Measurements from ENCODE around the gene CASP12.

The CASP12 gene

DNA sequence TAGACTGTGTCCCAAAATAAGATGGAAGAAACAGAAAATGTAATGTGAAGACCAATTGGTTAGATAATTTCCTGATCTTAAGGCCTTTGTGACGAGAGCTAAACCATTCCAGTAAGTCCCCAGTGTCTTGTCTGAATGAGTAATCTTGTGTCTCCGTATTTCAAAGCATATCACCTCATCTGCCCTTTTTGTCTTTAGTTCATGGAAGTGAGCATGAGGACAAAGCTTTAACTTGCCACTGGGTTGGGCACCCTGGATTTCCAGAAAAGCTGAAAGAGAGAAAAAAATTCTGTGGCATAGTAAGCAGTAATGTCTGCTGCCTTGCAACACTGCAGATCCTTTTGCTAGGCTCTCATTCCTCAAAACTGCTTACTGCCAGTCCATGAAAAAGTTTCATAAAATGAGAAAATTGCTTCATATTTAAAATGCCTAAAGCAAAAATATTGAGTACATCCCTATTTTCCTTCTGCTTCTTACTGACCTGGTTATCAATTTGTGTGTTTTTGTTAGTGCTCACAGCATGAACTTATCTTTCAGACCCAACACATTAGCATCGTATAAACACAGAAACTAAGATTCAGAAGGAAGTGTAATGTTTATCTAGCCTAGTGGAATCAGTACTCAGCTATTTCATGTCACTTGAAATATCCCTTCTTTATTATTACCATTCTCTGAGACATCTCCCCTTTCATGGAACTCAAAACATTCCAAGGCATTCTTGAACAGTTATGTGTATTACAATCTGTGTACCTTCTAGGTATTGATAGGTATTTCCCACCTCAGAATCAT, 5.3 kb downstream of the CASP12 start:
- no peak for DNase-seq (ENCODE audit: low read depth in 1 of 2, low spot score in 1 of 2)

DNA sequence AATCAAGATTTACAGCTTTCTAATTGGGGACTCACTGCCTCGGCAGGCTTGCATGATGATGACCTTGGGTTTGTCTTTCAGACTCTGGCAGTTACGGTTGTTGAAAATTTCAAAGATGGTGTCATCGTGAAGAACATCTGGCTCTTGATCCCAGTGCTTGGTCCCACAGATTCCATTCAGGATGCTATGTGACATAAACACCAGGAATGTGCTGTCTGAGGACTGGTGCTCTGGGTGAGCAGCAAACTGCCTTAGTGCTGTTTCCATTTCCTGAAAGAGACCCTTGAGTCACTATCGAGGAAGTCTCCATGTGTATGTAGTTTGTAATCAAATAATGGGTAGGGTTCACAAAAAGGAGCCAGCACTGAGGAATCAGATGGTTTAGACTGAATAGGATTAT, 7.1 kb downstream of the CASP12 start:
- DNase-seq (ENCODE audit: low read depth in 1 of 2, low spot score in 1 of 2): no peak

DNA sequence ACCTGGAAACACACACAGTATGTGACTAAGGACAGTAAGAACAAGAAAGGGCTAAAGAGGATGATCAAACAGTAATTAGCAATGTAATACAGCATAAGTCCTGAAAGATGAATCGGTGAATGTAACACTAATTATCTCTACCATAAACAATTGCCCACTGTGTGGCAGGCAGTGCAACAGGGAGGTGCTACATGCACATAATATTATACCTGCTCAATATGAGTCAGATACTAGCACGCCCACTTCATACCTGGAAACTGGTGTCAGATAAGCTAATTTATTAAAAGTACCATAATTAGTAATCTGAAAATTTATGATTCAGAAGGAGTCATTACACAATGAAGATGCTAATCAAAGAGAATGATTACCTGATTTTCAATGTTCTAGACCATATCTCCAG, 14.9 kb downstream of the CASP12 start:
- DNase-seq (ENCODE audit: low read depth in 1 of 2, low spot score in 1 of 2): no peak

DNA sequence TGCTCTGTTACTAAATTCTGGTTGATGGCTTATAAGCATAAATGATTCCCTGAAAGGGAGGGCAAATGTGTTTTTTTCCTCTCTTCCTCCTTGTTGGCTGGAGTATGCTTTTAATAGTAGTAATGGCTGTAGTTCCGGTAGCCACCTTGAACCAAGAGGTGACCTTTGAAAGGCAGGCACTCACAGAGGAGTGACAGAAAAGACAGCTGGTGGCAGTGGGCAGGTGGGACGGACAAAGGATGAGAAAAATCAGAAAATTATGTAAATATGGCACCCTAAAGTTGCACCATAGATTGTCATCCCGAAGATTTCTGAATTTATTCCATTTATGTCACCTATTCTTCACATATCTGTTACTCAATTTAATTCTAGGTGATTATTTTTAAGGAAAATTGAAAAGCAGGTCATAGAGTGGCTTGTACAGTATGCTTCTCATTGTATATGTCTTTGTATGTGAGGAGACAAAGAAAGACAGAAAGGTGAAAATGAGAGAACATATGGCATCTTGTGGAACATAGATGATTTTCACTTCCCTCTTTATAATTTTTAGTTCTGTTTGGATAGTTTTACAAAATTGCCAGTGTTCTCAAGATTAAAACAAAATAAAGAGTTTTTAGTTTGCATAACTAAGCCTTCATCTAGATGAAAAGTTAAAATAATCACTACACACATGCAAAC, 17.0 kb downstream of the CASP12 start:
- no peak for DNase-seq (ENCODE audit: low read depth in 1 of 2, low spot score in 1 of 2)

DNA sequence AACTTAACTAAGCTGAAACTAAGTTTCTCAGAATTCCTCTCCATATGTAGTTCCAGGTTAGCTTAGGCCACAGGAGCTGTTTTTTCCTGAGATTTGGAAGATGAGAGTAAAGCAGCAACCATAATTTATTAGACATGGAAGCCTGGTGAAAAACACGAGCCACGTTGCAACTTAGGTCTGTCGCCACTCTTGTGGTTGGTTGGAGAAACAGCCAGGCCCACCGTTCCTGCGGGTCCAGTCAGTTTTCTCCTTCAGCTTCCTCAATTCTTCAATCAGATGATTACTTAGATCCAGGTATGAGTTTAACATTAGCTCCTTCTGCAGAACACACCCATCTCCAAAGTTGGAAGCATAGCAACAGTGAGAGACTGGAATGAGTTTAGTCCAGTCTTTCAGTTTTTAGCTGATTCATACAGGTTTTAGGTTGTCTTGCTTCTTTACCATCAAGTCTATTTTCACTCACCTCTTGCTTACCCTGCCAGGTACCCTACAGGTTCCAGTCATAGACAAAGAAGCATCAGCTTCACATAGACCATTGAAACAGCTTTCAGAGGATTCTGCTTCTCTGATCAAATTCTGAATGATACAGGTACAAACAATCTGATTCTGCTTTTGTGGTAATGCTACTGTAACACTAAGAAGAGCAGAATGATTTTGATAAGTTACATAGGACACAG, 18.6 kb downstream of the CASP12 start:
- no peak for DNase-seq (ENCODE audit: low read depth in 1 of 2, low spot score in 1 of 2)

DNA sequence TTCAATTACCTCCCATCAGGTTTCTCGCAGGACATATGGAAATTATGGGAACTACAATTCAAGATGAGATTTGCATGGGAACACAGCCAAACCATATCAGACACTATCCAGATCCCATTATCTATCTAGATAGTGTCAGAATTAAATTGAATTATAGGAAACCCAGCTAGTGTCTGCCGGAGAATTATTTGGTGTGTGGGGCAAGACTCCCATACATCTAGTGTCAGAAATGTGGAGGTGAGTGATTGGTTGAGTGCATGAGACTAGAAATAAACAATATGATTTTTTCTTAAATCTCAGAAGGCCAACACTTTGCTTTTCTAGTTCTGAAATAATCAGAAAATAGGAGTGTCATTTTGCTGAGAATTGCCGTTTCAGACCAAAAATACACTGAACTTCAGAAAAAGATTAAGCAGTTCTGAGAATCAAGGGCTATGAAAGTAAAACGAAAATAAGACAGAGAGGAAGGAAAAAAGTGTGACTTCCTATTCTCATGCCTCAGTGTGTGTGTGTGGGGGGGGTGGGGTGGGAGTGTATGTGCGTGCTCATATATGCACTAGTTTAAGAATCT, 21.3 kb downstream of the CASP12 start:
- DNase-seq (ENCODE audit: low read depth in 1 of 2, low spot score in 1 of 2): no peak

DNA sequence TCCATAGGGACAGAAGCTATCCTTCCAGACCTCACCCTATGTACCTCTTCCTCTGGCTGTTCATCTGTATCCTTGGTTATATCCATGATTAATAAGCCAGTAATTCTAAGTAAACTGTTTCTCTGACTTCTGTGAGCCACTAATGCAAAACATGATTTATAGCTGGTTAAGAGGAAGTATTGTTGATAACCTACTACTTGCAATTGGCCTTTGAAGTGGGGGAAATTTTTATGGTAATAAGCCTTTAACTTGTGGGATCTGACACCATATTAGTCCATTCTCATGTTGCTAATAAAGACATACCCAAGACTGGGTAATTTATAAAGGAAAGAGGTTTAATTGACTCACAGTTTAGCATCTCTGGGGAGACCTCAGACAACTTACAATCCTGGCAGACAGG, 21.9 kb downstream of the CASP12 start:
- no peak for DNase-seq (ENCODE audit: low read depth in 1 of 2, low spot score in 1 of 2)

DNA sequence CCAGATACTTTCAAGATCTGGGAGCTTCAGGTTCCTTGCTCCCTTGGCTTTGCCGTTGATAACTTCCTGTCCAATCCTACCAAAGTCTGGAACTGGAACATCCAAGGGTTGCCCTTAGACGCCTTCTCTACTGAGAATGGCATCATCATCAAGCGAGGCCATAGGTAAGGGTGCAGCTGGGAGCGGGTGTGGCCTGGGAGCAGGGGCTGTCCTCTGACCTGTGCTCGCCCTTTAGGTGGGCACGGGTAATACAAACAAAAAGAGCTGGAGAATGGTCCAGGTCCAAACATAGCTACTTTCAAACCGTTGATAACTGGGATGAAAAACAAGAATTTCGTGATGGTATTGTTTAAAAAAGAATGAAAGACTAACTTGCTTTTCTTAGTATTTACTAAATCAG, 25.0 kb downstream of the CASP12 start:
- DNase-seq (ENCODE audit: low read depth in 1 of 2, low spot score in 1 of 2): no peak

DNA sequence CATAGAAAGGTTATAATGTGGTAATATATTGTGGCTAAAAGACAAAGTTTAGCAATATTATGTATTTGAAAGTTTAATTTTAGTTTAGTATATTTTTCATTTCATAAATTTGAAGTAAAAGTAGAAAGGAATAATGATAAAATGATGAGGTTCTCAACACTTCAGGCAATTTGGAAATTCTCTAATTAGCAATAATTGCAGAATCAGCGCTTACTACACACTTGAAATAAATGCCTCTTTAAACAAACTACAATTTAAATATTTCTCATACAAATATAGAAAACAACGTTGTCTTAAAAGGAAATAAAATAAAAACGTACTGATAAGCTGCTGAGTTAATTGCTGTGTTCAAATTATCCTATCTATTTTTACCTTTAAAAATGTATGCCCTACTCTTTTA, 25.9 kb downstream of the CASP12 start:
- DNase-seq (ENCODE audit: low read depth in 1 of 2, low spot score in 1 of 2): no peak

DNA sequence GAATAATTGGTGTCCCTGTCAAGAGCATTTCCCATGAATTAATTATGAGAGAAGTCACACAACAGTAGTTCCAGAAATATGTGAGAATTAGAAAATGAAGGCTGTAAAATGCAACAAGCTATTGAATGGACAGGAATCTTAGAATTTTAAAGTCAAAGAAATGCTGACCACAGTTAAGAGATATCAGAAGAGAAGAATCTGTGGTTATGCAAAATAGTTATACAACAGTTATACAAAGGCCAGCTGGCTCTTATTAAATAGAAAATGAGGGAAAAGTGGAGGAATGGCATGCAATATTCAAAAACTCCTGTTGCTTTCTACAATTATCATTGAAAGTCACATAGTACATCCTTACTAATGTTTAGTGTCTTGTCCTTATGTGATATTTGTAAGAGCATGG, 27.4 kb downstream of the CASP12 start:
- DNase-seq (ENCODE audit: low read depth in 1 of 2, low spot score in 1 of 2): no peak

DNA sequence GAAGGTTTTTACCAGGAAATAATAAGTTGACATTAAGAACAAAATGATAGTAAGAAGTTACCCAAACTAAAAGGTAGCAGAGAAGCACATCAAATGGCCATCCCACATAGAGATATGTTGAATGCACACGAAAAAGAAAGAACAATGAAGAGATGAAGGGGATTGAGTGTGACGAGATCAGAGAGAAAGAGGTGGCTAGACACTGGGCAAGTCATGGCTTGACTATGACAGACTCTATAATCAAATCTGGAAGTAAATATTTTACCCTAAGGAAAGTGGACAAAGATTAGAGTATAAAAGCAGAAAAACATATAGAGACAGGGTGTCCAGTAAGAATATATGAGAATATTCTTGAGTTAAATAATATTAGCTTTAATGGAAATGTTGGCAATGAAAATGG, 31.4 kb downstream of the CASP12 start:
- no peak for DNase-seq (ENCODE audit: low read depth in 1 of 2, low spot score in 1 of 2)

DNA sequence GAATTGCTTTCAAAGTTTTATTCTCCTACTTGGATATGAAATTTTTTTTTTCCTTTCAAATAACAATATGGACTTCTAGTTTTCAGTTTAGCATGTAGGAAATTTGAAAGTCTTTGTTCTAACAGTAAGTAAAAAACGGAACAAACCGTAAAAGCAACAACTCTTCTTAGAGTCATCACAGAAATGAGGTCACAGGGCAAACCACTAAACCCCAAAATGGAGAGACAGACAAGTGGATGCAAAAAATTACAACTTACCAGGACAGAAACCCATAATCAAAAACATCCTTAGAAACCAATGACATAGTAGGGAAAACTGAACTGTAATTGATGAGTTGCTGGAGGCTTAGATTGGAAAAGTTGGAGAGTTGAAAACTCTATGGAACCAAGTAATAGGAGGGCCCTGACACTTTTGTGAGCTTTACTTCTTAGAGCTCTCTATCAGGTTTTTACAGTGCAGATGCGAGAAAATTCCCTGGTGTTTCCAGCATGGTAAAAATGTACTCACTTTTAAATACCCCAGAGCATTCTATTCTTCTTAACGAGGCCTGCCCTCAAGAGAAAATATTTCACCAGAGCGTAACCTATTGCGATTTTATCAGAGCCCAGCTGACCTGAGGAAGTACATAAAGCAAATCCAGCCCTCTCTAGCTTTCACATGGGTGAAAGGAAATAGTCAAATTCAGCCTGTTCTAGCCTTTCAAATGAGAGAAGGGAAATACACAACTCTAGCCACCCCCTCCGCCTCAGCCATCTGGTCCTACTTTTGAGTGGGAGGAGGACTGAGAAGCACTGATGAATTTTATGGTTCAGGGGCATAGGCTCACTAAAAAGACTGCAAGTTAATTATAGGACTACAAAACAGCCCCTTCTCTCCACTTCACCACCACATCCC, 39.1 kb downstream of the CASP12 start:
- no peak for DNase-seq (ENCODE audit: low read depth in 1 of 2, low spot score in 1 of 2)

DNA sequence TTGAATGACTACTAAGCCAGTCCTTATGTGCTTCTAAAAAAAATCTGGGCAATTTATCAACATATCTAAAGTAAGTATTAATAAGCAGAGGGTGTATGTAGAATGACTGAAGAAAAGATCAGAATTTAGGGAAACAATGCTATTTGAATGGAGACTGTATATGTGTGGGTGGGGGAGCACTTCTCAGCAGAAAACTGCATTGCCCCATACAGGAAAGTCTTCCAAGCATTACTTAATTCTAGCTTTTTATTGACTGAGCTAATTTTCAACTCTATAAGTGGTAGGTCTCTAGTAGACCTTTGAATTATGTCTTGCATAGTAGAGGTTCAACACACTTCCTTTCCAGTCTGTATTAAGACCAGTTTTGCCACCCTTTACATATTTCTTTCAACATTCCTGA, 41.7 kb downstream of the CASP12 start:
- no peak for DNase-seq (ENCODE audit: low read depth in 1 of 2, low spot score in 1 of 2)

DNA sequence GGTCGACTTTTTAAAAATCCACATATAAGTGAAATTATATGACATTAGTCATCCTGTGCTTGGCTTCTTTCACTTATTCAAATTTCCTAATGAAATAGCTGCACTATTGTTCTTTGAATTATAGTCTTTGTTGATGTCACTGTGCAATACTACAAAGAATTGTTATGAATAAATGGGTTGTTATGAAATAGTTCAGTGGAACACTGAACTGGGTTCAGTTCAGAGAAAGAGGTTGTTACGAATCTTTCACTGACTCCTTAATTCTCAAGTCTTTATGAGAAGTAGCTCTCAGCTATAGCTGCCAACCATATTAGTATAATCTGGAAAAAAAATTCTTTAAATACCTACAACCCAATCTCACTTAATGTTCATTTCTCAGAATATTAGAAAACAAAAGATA, 42.3 kb downstream of the CASP12 start:
- no peak for DNase-seq (ENCODE audit: low read depth in 1 of 2, low spot score in 1 of 2)

DNA sequence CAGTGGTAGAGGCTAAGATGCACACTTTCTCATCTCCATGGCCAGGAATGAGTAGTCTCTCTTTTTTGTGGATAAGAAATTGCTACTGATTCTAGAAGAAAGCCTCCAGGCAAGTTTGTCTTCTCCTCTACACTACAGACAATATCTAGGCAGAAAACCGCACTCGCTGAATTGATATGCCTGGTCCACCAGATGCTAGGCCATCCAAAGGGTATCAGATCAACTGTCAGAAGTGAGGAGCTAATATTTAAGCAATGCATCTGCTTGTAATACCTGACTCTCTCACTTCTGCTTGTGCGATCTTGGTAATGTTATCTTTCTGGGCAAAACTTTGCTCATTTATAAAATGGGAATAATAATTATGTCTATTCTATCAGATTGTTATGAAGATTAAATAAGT, 45.0 kb downstream of the CASP12 start:
- no peak for DNase-seq (ENCODE audit: low read depth in 1 of 2, low spot score in 1 of 2)

DNA sequence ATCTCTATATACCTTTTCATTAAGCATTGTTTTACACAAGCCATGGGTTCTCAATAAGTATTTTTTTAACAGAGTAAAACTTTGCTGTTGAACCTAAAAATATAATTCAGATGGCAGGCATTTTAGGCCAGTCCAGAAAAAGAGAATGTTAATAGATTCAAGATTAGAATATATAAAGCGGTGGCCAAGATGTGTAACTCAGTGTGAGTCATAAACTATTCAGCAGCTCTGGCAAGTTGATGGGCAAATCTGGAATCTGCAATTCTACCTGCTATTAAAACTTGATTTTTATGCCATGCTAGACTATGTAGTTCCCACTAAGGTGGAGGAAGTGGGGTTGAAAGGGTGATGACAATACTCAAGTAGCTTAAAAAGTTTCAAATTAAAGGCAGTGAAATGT, 45.4 kb downstream of the CASP12 start:
- no peak for DNase-seq (ENCODE audit: low read depth in 1 of 2, low spot score in 1 of 2)

DNA sequence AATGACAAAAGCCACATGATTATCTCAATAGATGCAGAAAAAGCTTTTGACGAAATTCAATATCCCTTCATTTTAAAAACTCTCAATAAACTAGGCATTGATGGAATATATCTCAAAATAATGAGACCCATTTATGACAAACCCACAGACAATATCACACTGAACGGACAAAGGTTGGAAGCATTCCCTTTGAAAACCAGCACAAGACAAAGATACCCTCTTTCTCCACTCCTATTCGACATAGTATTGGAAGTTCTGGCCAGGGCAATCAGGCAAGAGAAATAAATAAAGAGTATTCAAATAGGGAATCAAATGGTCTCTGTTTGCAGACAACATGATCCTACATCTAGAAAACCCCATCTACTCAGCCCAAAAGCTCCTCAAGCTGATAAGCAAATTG, 52.0 kb downstream of the CASP12 start:
- DNase-seq (ENCODE audit: low read depth in 1 of 2, low spot score in 1 of 2): no peak

DNA sequence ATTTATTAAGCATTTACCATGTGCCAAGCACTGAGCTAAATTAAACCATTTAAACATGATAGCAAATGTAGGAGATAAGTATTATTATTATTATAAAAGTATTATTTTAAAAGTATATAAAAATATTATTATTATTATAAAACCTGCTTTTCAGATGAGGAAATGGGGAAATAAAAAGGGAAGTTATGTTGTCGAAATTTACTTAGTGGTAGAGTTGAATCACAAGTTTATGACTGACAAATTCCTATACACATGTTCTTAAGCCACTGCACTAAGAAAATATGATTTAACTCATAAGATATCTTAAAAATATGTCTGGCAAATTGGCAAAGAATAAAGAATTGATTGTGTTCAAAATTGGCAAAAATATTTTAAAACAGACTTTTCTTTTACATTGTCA, 53.8 kb downstream of the CASP12 start:
- no peak for DNase-seq (ENCODE audit: low read depth in 1 of 2, low spot score in 1 of 2)

DNA sequence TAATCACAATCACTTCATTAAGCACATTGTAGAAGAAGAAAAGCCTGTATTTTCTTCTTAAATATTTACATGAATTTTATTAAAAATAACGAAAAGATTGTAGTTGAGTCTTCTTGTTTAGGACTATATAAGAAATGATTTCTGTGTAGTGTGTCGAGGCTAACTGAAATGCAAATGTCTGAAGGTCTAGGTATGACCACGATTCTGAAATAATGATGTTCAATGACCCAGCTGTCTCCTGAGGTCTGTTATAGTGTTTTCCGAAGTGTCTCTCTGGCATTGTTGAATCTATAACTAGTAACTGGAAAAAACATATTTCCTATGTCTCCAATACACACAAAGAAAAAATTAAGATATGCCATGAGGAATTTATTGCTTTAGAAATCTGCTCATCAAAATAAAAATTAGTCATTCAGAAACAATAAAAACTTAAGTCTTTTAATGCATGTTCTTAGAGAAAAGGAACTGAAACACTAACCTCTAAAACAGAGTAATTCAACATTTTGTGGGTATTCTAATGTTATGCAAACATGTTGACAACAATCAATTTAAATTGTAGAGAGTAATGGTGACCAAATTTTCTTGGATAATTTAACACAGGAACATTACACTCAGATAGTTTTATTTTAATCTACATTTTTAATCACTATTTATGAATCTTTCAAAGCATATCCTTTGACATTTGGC, 55.0 kb downstream of the CASP12 start:
- no peak for DNase-seq (ENCODE audit: low read depth in 1 of 2, low spot score in 1 of 2)

DNA sequence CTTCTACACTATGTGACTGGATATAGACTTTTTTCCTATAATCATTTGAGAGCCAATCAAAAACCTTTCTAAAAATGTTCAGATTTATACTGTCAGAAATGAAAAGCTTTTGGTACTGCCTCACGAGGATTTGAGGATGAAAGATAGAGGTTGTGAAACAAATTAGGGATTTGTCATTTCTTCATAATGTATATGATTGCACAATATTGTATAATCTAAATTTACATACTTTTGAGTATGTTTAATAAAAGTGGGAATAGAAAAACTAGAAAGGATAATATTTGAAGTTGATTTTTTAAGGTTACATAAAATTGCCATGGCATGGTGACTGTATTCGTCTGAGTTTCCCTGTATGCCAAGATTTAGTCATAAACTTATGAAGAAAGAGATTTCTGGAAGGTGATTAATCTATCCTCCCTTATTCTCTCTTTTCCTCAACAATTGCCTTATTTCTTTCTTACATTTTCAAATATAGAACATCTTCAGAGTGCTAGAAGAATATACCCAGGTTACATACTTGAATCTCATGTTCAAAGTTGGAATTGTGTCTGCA, 56.2 kb downstream of the CASP12 start:
- no peak for DNase-seq (ENCODE audit: low read depth in 1 of 2, low spot score in 1 of 2)

Measured in stimulated activated CD4-positive, alpha-beta T cell treated with anti-CD3 and anti-CD28 coated beads, Interleukin-15, amount 100 ng/mL, for 1 hour (primary cell).